GM12865 (cell line): ENCODE results near the gene RB1.

Experiments used
- DNase-seq: peaks from one replicate; pipeline ENCODE4 v3.0.0; 2010; ENCODE audit warnings: low read depth
- H3K4me3 ChIP-seq: 2 replicates; pipeline ENCODE4 v1.5.1; 2011; ENCODE audit warnings: mild to moderate bottlenecking, low read depth, low read length, control low read depth
- TF ChIP-seq, protein P1 (sequence below): IDR thresholded peaks from 2 replicates; pipeline ENCODE4 v1.5.1; 2011; ENCODE audit warnings: low read length, control low read depth, low read depth, inconsistent platforms; ENCODE audit not compliant: insufficient read depth; ENCODE audit errors: missing control alignments

The RB1 gene

DNA sequence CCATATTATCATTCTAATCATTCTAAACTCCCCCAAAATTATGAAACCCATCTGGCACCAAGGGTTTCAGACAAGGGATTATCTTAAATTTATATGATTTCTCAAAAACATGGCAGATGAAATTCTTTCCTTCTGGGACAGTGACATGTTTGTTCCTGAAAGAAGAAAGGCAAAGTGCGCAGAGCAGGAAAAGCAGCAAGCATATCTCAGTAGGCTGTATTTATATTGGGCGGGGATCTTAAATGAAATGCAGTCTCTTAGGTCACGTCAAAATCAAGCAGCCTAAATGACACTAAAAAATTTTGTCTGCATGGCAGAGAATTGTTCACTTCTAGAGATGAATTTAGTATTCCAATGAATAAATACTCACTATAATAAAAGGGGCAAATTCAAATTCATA is 180.0 kb downstream of the RB1 start:
- no peak for DNase-seq
- no peak overlapping the region for H3K4me3 ChIP-seq
- TF ChIP-seq, protein P1, sequence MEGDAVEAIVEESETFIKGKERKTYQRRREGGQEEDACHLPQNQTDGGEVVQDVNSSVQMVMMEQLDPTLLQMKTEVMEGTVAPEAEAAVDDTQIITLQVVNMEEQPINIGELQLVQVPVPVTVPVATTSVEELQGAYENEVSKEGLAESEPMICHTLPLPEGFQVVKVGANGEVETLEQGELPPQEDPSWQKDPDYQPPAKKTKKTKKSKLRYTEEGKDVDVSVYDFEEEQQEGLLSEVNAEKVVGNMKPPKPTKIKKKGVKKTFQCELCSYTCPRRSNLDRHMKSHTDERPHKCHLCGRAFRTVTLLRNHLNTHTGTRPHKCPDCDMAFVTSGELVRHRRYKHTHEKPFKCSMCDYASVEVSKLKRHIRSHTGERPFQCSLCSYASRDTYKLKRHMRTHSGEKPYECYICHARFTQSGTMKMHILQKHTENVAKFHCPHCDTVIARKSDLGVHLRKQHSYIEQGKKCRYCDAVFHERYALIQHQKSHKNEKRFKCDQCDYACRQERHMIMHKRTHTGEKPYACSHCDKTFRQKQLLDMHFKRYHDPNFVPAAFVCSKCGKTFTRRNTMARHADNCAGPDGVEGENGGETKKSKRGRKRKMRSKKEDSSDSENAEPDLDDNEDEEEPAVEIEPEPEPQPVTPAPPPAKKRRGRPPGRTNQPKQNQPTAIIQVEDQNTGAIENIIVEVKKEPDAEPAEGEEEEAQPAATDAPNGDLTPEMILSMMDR: no peak

DNA sequence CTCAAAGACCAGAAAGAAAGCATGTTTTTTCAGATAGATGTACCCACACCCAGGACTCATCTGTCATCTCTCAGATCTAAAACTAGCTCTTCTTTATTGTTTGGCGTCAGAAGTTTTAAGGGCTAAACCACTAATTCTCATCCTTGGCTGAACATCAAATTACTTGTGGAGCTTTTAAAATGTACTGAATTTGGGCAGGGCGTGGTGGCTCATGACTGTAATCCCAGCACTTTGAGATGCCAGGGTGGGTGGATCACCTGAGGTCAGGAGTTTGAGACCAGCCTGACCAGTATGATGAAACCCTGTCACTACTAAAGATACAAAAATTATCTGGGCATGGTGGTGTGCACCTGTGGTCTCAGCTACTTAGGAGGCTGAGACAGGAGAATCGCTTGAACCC is 181.9 kb downstream of the RB1 start:
- H3K4me3 ChIP-seq: no peak overlapping the region
- TF ChIP-seq, protein P1: no peak

DNA sequence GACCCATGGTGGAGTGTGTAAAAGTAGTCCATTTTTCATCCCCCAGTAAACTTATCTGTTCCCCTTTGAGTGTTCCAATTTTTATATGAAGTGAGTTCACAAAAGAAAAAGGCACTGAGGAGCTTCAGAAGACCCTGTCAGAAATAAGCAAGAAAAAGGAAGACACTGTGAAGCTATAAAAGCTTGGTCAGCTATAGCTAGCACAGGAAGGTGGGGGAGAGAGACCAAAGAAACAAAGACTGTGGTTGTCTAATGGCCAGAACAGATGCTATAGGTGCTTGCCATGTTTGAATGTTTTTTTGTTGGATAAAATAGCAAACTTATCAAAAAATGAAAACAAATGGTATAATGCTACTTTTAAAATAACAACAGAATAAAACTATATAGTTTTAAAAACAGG is 182.8 kb downstream of the RB1 start:
- DNase-seq: no peak
- TF ChIP-seq, protein P1: no peak
- H3K4me3 ChIP-seq: no peak overlapping the region

More for the DNA sequence above, 181.9 kb downstream of the RB1 start:
- no peak for DNase-seq

DNA sequence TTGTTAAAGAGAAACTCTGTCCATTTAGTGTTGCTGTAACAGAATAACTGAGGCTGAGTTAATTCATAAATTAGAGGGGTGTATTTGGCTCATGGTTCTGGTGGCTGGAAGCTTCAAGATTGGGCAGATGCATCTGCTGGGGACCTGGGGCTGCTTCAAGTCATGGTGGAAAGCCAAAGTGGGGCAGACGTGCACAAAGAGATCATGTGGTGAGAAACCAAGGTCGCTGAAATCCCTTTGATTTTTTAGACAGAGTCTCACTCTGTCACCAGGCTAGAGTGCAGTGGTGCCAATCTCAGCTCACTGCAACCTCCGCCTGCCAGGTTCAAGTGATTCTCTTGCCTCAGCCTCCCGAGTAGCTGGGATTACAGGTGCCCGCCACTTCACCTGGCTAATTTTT is 183.3 kb downstream of the RB1 start:
- DNase-seq: no peak
- TF ChIP-seq, protein P1: no peak
- H3K4me3 ChIP-seq: no peak overlapping the region

DNA sequence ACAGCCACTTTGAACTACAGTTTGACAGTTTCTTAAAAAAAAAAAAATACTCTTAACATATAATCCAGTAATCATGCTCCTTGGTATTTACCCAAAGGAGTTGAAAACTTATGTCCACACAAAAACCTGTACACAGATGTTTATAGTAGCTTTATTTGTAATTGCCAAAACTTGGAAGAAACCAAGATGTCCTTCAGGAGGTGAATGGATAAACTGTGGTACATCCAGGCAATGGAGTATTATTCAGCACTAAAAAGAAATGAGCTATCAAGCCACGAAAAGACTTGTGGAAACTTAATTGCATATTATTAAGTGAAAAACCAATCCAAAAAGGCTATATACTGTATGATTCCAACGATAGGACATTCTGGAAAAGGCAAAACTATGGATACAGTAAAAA is 184.4 kb downstream of the RB1 start:
- DNase-seq: no peak
- TF ChIP-seq, protein P1: no peak
- H3K4me3 ChIP-seq: no peak overlapping the region

DNA sequence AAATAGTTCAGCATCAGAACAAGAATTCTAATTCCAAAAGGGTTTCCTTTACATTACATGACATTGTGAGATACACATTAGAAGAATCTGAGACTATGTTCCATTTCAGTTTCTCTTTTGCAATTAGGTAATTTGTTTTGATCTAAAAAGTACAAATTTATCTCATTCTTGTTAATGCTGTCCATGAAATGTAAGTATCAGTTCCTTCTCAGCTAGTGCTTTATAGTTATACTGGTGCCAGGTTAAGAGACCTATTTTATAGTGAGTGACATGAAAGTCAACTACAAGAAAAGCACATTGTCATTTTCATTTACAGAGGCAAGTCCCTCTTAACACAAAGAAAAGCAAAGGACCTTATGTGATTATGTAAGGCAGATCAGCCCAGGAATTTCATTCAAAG is 185.4 kb downstream of the RB1 start:
- peak; percentile 53 for DNase-seq
- TF ChIP-seq, protein P1: no peak
- H3K4me3 ChIP-seq: peak overlapping the region; percentile 66

DNA sequence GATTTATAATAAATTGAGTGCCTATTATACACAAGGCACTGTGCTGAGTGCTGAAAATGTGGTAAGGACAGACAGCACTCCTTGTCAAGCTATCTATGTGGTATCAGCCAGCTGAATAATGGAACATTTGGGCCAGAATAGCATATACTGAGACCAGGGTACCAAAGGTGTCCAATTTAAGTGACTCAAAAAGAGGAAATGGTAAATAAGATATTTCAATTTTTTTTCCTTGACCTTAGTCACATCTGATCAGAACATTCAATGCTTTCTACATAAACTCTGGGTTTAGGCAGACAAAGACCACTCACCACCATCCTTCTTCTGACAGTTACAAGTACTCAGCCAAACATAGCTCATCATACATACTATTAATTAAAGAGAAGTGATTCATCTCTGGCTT is 186.1 kb downstream of the RB1 start:
- TF ChIP-seq, protein P1: no peak
- no peak for DNase-seq

More for the DNA sequence above, 186.1 kb downstream of the RB1 start:
- H3K4me3 ChIP-seq: peak overlapping the region; percentile 66
